CMK (cell line): ENCODE measurements around the gene SAMD5.
"Not testable (repeated sequence)": the region's sequence is repeated elsewhere in the genome, so short reads cannot be mapped to it uniquely, and the experiment has no call there.

ENCODE experiments used
- DNase-seq: peaks from one replicate; pipeline ENCODE4 v3.0.0-alpha.2; 2010; ENCODE audit warnings: low read depth

Gene SAMD5

GRCh38 chr6:147528511-147529145 lies 20.1 kb downstream of the SAMD5 start:
- no peak for DNase-seq

- no peak for DNase-seq
Observed at GRCh38 chr6:147530132-147531060, 21.9 kb downstream of the SAMD5 start.

GRCh38 chr6:147531321-147531720 lies 22.8 kb downstream of the SAMD5 start:
- DNase-seq: no peak

- no peak for DNase-seq
Observed at GRCh38 chr6:147534116-147534860, 25.8 kb downstream of the SAMD5 start.

GRCh38 chr6:147538821-147539220 lies 30.3 kb downstream of the SAMD5 start:
- no peak for DNase-seq

- DNase-seq: no peak
Observed at GRCh38 chr6:147540075-147540474, 31.6 kb downstream of the SAMD5 start.

- not testable (repeated sequence) for DNase-seq
Observed at GRCh38 chr6:147542436-147542835, 33.9 kb downstream of the SAMD5 start.

GRCh38 chr6:147544420-147544819 lies 35.9 kb downstream of the SAMD5 start:
- DNase-seq: no peak

GRCh38 chr6:147546501-147547368 lies 38.2 kb downstream of the SAMD5 start:
- DNase-seq: no peak

GRCh38 chr6:147547369-147547902 lies 38.9 kb downstream of the SAMD5 start:
- no peak for DNase-seq

GRCh38 chr6:147548921-147549475 lies 40.5 kb downstream of the SAMD5 start:
- no peak for DNase-seq

- DNase-seq: no peak
Observed at GRCh38 chr6:147549531-147549930, 41.0 kb downstream of the SAMD5 start.

GRCh38 chr6:147551976-147552375 lies 43.5 kb downstream of the SAMD5 start:
- DNase-seq: no peak

GRCh38 chr6:147553099-147553498 lies 44.6 kb downstream of the SAMD5 start:
- no peak for DNase-seq

GRCh38 chr6:147554281-147554680 lies 45.8 kb downstream of the SAMD5 start:
- DNase-seq: no peak

- no peak for DNase-seq
Observed at GRCh38 chr6:147559006-147559405, 50.5 kb downstream of the SAMD5 start.

GRCh38 chr6:147560670-147561069 lies 52.2 kb downstream of the SAMD5 start:
- no peak for DNase-seq

- no peak for DNase-seq
Observed at GRCh38 chr6:147561726-147562125, 53.2 kb downstream of the SAMD5 start.

- no peak for DNase-seq
Observed at GRCh38 chr6:147563472-147563871, 55.0 kb downstream of the SAMD5 start.

- no peak for DNase-seq
Observed at GRCh38 chr6:147564556-147564955, 56.1 kb downstream of the SAMD5 start.
